ENCODE measurements around the gene BTBD8.

Gene BTBD8

GRCh38 chr1:92126088-92126487, 45.9 kb downstream of the BTBD8 start:
- Histone ChIP-seq H2AFZ (ENCODE audit: low read length, unreplicated experiment) (no peak overlapping the region), H3K79me2 (ENCODE audit: control insufficient read depth, insufficient read depth, low read length, unreplicated experiment) (no peaks in the 10 kb centered on the region), H3K27ac (ENCODE audit: low read depth, low read length) (no peak overlapping the region), H3K36me3 (ENCODE audit: insufficient read depth, low read length) (no peaks in the 10 kb centered on the region), H3K4me3 (ENCODE audit: low read depth, low read length) (no peak overlapping the region), H3K27me3 (ENCODE audit: insufficient read depth, low read length) (no peaks in the 10 kb centered on the region), H3K4me1 (ENCODE audit: control insufficient read depth, insufficient read depth, low read length, unreplicated experiment) (no peaks in the 10 kb centered on the region)

- Histone ChIP-seq H2AFZ (ENCODE audit: low read length, unreplicated experiment) (no peak overlapping the region), H3K79me2 (ENCODE audit: control insufficient read depth, insufficient read depth, low read length, unreplicated experiment) (no peaks in the 10 kb centered on the region), H3K4me3 (ENCODE audit: low read depth, low read length) (no peak overlapping the region), H3K4me1 (ENCODE audit: control insufficient read depth, insufficient read depth, low read length, unreplicated experiment) (peaks cover 9% of the 10 kb centered on the region), H3K36me3 (ENCODE audit: insufficient read depth, low read length) (no peaks in the 10 kb centered on the region), H3K27me3 (ENCODE audit: insufficient read depth, low read length) (no peaks in the 10 kb centered on the region), H3K27ac (ENCODE audit: low read depth, low read length) (no peak overlapping the region)
Measured at GRCh38 chr1:92134331-92134730, 54.2 kb downstream of the BTBD8 start.

- H3K27ac ChIP-seq (ENCODE audit: low read depth, low read length), result no peak overlapping the region
- no peak overlapping the region for H3K4me3 ChIP-seq (ENCODE audit: low read depth, low read length)
- no peaks in the 10 kb centered on the region for H3K27me3 ChIP-seq (ENCODE audit: insufficient read depth, low read length)
- no peaks in the 10 kb centered on the region for H3K36me3 ChIP-seq (ENCODE audit: insufficient read depth, low read length)
- no peaks in the 10 kb centered on the region for H3K79me2 ChIP-seq (ENCODE audit: control insufficient read depth, insufficient read depth, low read length, unreplicated experiment)
- no peak overlapping the region for H2AFZ ChIP-seq (ENCODE audit: low read length, unreplicated experiment)
- peaks cover 9% of the 10 kb centered on the region for H3K4me1 ChIP-seq (ENCODE audit: control insufficient read depth, insufficient read depth, low read length, unreplicated experiment)
Measured at GRCh38 chr1:92136341-92136740, 56.2 kb downstream of the BTBD8 start.

- Histone ChIP-seq H3K27ac (ENCODE audit: low read depth, low read length) (no peak overlapping the region), H3K36me3 (ENCODE audit: insufficient read depth, low read length) (no peaks in the 10 kb centered on the region; the same call in 1 of the 2 replicates), H3K27me3 (ENCODE audit: insufficient read depth, low read length) (no peaks in the 10 kb centered on the region), H3K4me3 (ENCODE audit: low read depth, low read length) (no peak overlapping the region), H3K4me1 (ENCODE audit: control insufficient read depth, insufficient read depth, low read length, unreplicated experiment) (no peaks in the 10 kb centered on the region), H3K79me2 (ENCODE audit: control insufficient read depth, insufficient read depth, low read length, unreplicated experiment) (no peaks in the 10 kb centered on the region), H2AFZ (ENCODE audit: low read length, unreplicated experiment) (no peak overlapping the region)
Measured at GRCh38 chr1:92154934-92155333, 74.8 kb downstream of the BTBD8 start.

- Histone ChIP-seq H3K79me2 (ENCODE audit: control insufficient read depth, insufficient read depth, low read length, unreplicated experiment) (no peaks in the 10 kb centered on the region), H3K4me1 (ENCODE audit: control insufficient read depth, insufficient read depth, low read length, unreplicated experiment) (no peaks in the 10 kb centered on the region), H3K27ac (ENCODE audit: low read depth, low read length) (no peak overlapping the region), H3K36me3 (ENCODE audit: insufficient read depth, low read length) (no peaks in the 10 kb centered on the region; the same call in 1 of the 2 replicates), H3K27me3 (ENCODE audit: insufficient read depth, low read length) (no peaks in the 10 kb centered on the region), H2AFZ (ENCODE audit: low read length, unreplicated experiment) (no peak overlapping the region), H3K4me3 (ENCODE audit: low read depth, low read length) (no peak overlapping the region)
Measured at GRCh38 chr1:92159593-92159992, 79.4 kb downstream of the BTBD8 start.

- Histone ChIP-seq H2AFZ (ENCODE audit: low read length, unreplicated experiment) (no peak overlapping the region), H3K79me2 (ENCODE audit: control insufficient read depth, insufficient read depth, low read length, unreplicated experiment) (no peaks in the 10 kb centered on the region), H3K27me3 (ENCODE audit: insufficient read depth, low read length) (no peaks in the 10 kb centered on the region), H3K4me3 (ENCODE audit: low read depth, low read length) (no peak overlapping the region), H3K36me3 (ENCODE audit: insufficient read depth, low read length) (no peaks in the 10 kb centered on the region), H3K27ac (ENCODE audit: low read depth, low read length) (no peak overlapping the region), H3K4me1 (ENCODE audit: control insufficient read depth, insufficient read depth, low read length, unreplicated experiment) (no peaks in the 10 kb centered on the region)
Measured at GRCh38 chr1:92165389-92165788, 85.2 kb downstream of the BTBD8 start.

- Histone ChIP-seq H3K36me3 (ENCODE audit: insufficient read depth, low read length) (no peaks in the 10 kb centered on the region), H3K27ac (ENCODE audit: low read depth, low read length) (no peak overlapping the region), H3K4me3 (ENCODE audit: low read depth, low read length) (no peak overlapping the region), H3K27me3 (ENCODE audit: insufficient read depth, low read length) (no peaks in the 10 kb centered on the region), H3K79me2 (ENCODE audit: control insufficient read depth, insufficient read depth, low read length, unreplicated experiment) (no peaks in the 10 kb centered on the region), H3K4me1 (ENCODE audit: control insufficient read depth, insufficient read depth, low read length, unreplicated experiment) (no peaks in the 10 kb centered on the region), H2AFZ (ENCODE audit: low read length, unreplicated experiment) (no peak overlapping the region)
Measured at GRCh38 chr1:92167151-92167550, 87.0 kb downstream of the BTBD8 start.

GRCh38 chr1:92168657-92169056, 88.5 kb downstream of the BTBD8 start:
- H2AFZ ChIP-seq (ENCODE audit: low read length, unreplicated experiment), result no peak overlapping the region
- H3K36me3 ChIP-seq (ENCODE audit: insufficient read depth, low read length), result no peaks in the 10 kb centered on the region
- H3K4me1 ChIP-seq (ENCODE audit: control insufficient read depth, insufficient read depth, low read length, unreplicated experiment), result no peaks in the 10 kb centered on the region
- no peak overlapping the region for H3K4me3 ChIP-seq (ENCODE audit: low read depth, low read length)
- H3K79me2 ChIP-seq (ENCODE audit: control insufficient read depth, insufficient read depth, low read length, unreplicated experiment), result no peaks in the 10 kb centered on the region
- no peak overlapping the region for H3K27ac ChIP-seq (ENCODE audit: low read depth, low read length)
- H3K27me3 ChIP-seq (ENCODE audit: insufficient read depth, low read length), result no peaks in the 10 kb centered on the region

- no peaks in the 10 kb centered on the region for H3K36me3 ChIP-seq (ENCODE audit: insufficient read depth, low read length)
- no peak overlapping the region for H3K27ac ChIP-seq (ENCODE audit: low read depth, low read length)
- no peak overlapping the region for H2AFZ ChIP-seq (ENCODE audit: low read length, unreplicated experiment)
- no peaks in the 10 kb centered on the region for H3K79me2 ChIP-seq (ENCODE audit: control insufficient read depth, insufficient read depth, low read length, unreplicated experiment)
- H3K4me1 ChIP-seq (ENCODE audit: control insufficient read depth, insufficient read depth, low read length, unreplicated experiment), result no peaks in the 10 kb centered on the region
- H3K4me3 ChIP-seq (ENCODE audit: low read depth, low read length), result no peak overlapping the region
- no peaks in the 10 kb centered on the region for H3K27me3 ChIP-seq (ENCODE audit: insufficient read depth, low read length)
Measured at GRCh38 chr1:92169214-92170005, 89.3 kb downstream of the BTBD8 start.

GRCh38 chr1:92184632-92185031, 104.5 kb downstream of the BTBD8 start:
- H3K4me3 ChIP-seq (ENCODE audit: low read depth, low read length), result peak overlapping the region; percentile 46; the same call in 1 of the 2 replicates
- H3K27me3 ChIP-seq (ENCODE audit: insufficient read depth, low read length), result no peaks in the 10 kb centered on the region
- no peaks in the 10 kb centered on the region for H3K36me3 ChIP-seq (ENCODE audit: insufficient read depth, low read length)
- no peak overlapping the region for H2AFZ ChIP-seq (ENCODE audit: low read length, unreplicated experiment)
- peak overlapping the region; percentile 53 for H3K27ac ChIP-seq (ENCODE audit: low read depth, low read length)
- peaks cover 36% of the 10 kb centered on the region for H3K4me1 ChIP-seq (ENCODE audit: control insufficient read depth, insufficient read depth, low read length, unreplicated experiment)
- H3K79me2 ChIP-seq (ENCODE audit: control insufficient read depth, insufficient read depth, low read length, unreplicated experiment), result no peaks in the 10 kb centered on the region

GRCh38 chr1:92186081-92186480, 105.9 kb downstream of the BTBD8 start:
- H3K79me2 ChIP-seq (ENCODE audit: control insufficient read depth, insufficient read depth, low read length, unreplicated experiment), result no peaks in the 10 kb centered on the region
- H3K4me3 ChIP-seq (ENCODE audit: low read depth, low read length), result peak overlapping the region; percentile 6; the same call in 1 of the 2 replicates
- H3K4me1 ChIP-seq (ENCODE audit: control insufficient read depth, insufficient read depth, low read length, unreplicated experiment), result peaks cover 36% of the 10 kb centered on the region
- no peaks in the 10 kb centered on the region for H3K27me3 ChIP-seq (ENCODE audit: insufficient read depth, low read length)
- H3K36me3 ChIP-seq (ENCODE audit: insufficient read depth, low read length), result no peaks in the 10 kb centered on the region
- peak overlapping the region; percentile 49 for H3K27ac ChIP-seq (ENCODE audit: low read depth, low read length)
- H2AFZ ChIP-seq (ENCODE audit: low read length, unreplicated experiment), result no peak overlapping the region
